ENCODE measurements around the gene KRTAP17-1.
"Not testable (repeated sequence)": the region's sequence is repeated elsewhere in the genome, so short reads cannot be mapped to it uniquely, and the experiment has no call there.

KRTAP17-1 gene

GRCh38 chr17:41301916-41302901 is 13.3 kb downstream of the KRTAP17-1 start, which contains the start of gene KRTAP29-1:
KRTAP29-1 (minus strand) TSS chr17:41302851; CDS start chr17:41302851, 0 bp downstream.
- DNase-seq = no peak

- no peak for DNase-seq
Measured at GRCh38 chr17:41301204-41301790, 14.2 kb downstream of the KRTAP17-1 start.

GRCh38 chr17:41298458-41299135 is 16.9 kb downstream of the KRTAP17-1 start:
- no peak for DNase-seq

- DNase-seq = no peak
Measured at GRCh38 chr17:41296846-41297245, 18.7 kb downstream of the KRTAP17-1 start.

GRCh38 chr17:41294016-41294415 is 21.5 kb downstream of the KRTAP17-1 start:
- DNase-seq = no peak

GRCh38 chr17:41287050-41287449 is 28.5 kb downstream of the KRTAP17-1 start:
- DNase-seq = no peak

GRCh38 chr17:41284546-41284945 is 31.0 kb downstream of the KRTAP17-1 start:
- no peak for DNase-seq

- no peak for DNase-seq
Measured at GRCh38 chr17:41284043-41284442, 31.5 kb downstream of the KRTAP17-1 start.

- no peak for DNase-seq
Measured at GRCh38 chr17:41278176-41278955, 37.1 kb downstream of the KRTAP17-1 start.

- DNase-seq = not testable (repeated sequence)
Measured at GRCh38 chr17:41275648-41276190, 39.8 kb downstream of the KRTAP17-1 start, which contains the start of gene KRTAP9-7. KRTAP9-7 (plus strand) TSS chr17:41275698; CDS start chr17:41275698, 0 bp downstream.

- DNase-seq = no peak
Measured at GRCh38 chr17:41271858-41272257, 43.7 kb downstream of the KRTAP17-1 start.

- not testable (repeated sequence) for DNase-seq
Measured at GRCh38 chr17:41271323-41271722, 44.2 kb downstream of the KRTAP17-1 start.

- no peak for DNase-seq
Measured at GRCh38 chr17:41267711-41268110, 47.8 kb downstream of the KRTAP17-1 start.

GRCh38 chr17:41265078-41265477 is 50.4 kb downstream of the KRTAP17-1 start, which contains the start of gene KRTAP9-6:
KRTAP9-6 (plus strand) TSS chr17:41265378; CDS start chr17:41265378, 0 bp downstream.
- DNase-seq = no peak
